HG02623 (cell line): ENCODE results near the gene CCDC61.

Experiments used
- ATAC-seq: cut with Tn5 transposase; IDR thresholded peaks from one replicate; pipeline ENCODE4 v1.9.1; 2021; ENCODE audit warnings: moderate library complexity; ENCODE audit not compliant: unreplicated experiment

Gene CCDC61

GRCh38 chr19:46015687-46016425 is 20.6 kb downstream of the CCDC61 start:
- ATAC-seq: no peak

- no peak for ATAC-seq
Observed at GRCh38 chr19:46016426-46017094, 21.3 kb downstream of the CCDC61 start.

GRCh38 chr19:46017095-46017429 is 21.8 kb downstream of the CCDC61 start:
- no peak for ATAC-seq

GRCh38 chr19:46017874-46018675 is 22.8 kb downstream of the CCDC61 start:
- ATAC-seq: no peak

- no peak for ATAC-seq
Observed at GRCh38 chr19:46018729-46019251, 23.5 kb downstream of the CCDC61 start.

- ATAC-seq: no peak
Observed at GRCh38 chr19:46019270-46019669, 24.0 kb downstream of the CCDC61 start.

- no peak for ATAC-seq
Observed at GRCh38 chr19:46020819-46021125, 25.5 kb downstream of the CCDC61 start.

GRCh38 chr19:46021531-46022041 is 26.3 kb downstream of the CCDC61 start:
- ATAC-seq: no peak

GRCh38 chr19:46022061-46022430 is 26.8 kb downstream of the CCDC61 start:
- ATAC-seq: no peak

- ATAC-seq: no peak
Observed at GRCh38 chr19:46022431-46023310, 27.4 kb downstream of the CCDC61 start, which contains the start of gene PGLYRP1. Gene PGLYRP1, minus strand, starts transcription at chr19:46023053. Its CDS starts 32 bp downstream, at chr19:46023021.

- ATAC-seq: no peak
Observed at GRCh38 chr19:46023311-46023779, 28.1 kb downstream of the CCDC61 start.

GRCh38 chr19:46025835-46026234 is 30.6 kb downstream of the CCDC61 start:
- ATAC-seq: no peak

- no peak for ATAC-seq
Observed at GRCh38 chr19:46030812-46031550, 35.7 kb downstream of the CCDC61 start.

GRCh38 chr19:46031781-46032596 is 36.7 kb downstream of the CCDC61 start:
- no peak for ATAC-seq

GRCh38 chr19:46032597-46033025 is 37.3 kb downstream of the CCDC61 start:
- no peak for ATAC-seq

- ATAC-seq: no peak
Observed at GRCh38 chr19:46033401-46033800, 38.1 kb downstream of the CCDC61 start.

GRCh38 chr19:46035546-46035945 is 40.3 kb downstream of the CCDC61 start:
- ATAC-seq: no peak

GRCh38 chr19:46035986-46036743 is 40.9 kb downstream of the CCDC61 start:
- no peak for ATAC-seq
